Body of pancreas (tissue), 4 donors: ENCODE measurements around the gene ABCD3. TPM values are rescaled to one million over a fixed set of nuclear protein-coding genes. Genes with fewer than 3 reads are reported as not detected.

Experiments
- ATAC-seq: fragments of 150-250 bp; one replicate; pipeline ENCODE4 v1.9.1; 2016
- DNase-seq, 4 donors: peaks; one replicate each; pipeline ENCODE4 v3.0.0-alpha.2; 2019
- H3K27ac ChIP-seq, 4 donors: fragments of 200-600 bp; sonication (generic); 1 replicate in 3 of 4; 2 replicates in 1 of 4; pipeline versions ENCODE4 v1.5.1 to v1.6.1; 2016 to 2019; ENCODE audit warnings: mild to moderate bottlenecking in 1 of 4, mixed read lengths in 1 of 4, moderate library complexity in 1 of 4
- H3K27me3 ChIP-seq, 2 donors: fragments of 200-600 bp; sonication (generic); one replicate each; pipeline ENCODE4 v1.6.0; 2016; ENCODE audit warnings: mild to moderate bottlenecking in 1 of 2
- H3K36me3 ChIP-seq, 2 donors: fragments of 200-600 bp; sonication (generic); replicated peaks in 1 of 2; 2 replicates each; pipeline ENCODE4 v1.5.1; 2016; ENCODE audit warnings: low read depth in 2 of 2; ENCODE audit not compliant: insufficient read depth in 1 of 2
- H3K4me1 ChIP-seq: fragments of 200-600 bp; sonication (generic); one replicate; pipeline ENCODE4 v1.6.0; 2016
- H3K4me3 ChIP-seq, 2 donors: fragments of 200-600 bp; sonication (generic); 1 replicate in 1 of 2; 2 replicates in 1 of 2; pipeline ENCODE4 v1.5.1; 2016 to 2019
- H3K9me3 ChIP-seq, 3 donors: fragments of 200-600 bp; sonication (generic); 1 replicate in 2 of 3; 2 replicates in 1 of 3; pipeline ENCODE4 v1.5.1; 2016
- CTCF ChIP-seq, 7 experiments: fragments of 450-650 bp in 4 of 7; fragments of 200-600 bp in 3 of 7; sonication (generic) in 3 of 7; IDR thresholded peaks; one replicate each; pipeline ENCODE4 v1.5.1; 2016 to 2019; ENCODE audit warnings: antibody characterized with exemption in 7 of 7
- POLR2A ChIP-seq, 3 donors: fragments of 450-650 bp; IDR thresholded peaks; one replicate each; pipeline ENCODE4 v1.6.1; 2016; ENCODE audit warnings: antibody characterized with exemption in 3 of 3, mild to moderate bottlenecking in 2 of 3
- WGBS, 2 donors: methylation state at CpG; one replicate each; pipeline ENCODE4 v1.1.5; 2017; 5-methylcytosine and 5-hydroxymethylcytosine counted together
- intact Hi-C: fragments of 100-400 bp; cut with DNase I; formaldehyde crosslinking; loops from one replicate; pipeline ENCODE4 v1.15.1; 2023
- total RNA-seq, 2 donors: library from RNA; depleted of rRNA; stranded (reverse); fragments of >200 nt; gene quantifications; one replicate each; pipeline ENCODE4 v1.1.0, GENCODE V29; 2016

Gene ABCD3
- total RNA-seq, 2 donors from 2014 or later = 27.4 to 29.8 TPM

GRCh38 chr1:94551449-94551848, 133.3 kb downstream of the ABCD3 start:
- Histone ChIP-seq H3K9me3 (no peaks in the 10 kb centered on the region), H3K27ac (peak overlapping the region in 3 of 4 donors; percentile 55 to 61 (median 60)), H3K27me3 (no peaks in the 10 kb centered on the region), H3K36me3 (no peaks in the 10 kb centered on the region), H3K4me1 (peaks cover 34% of the 10 kb centered on the region), H3K4me3 (no peak overlapping the region)
- DNase-seq (peak in 2 of 4 donors; percentile 24 to 55), ATAC-seq (peak; percentile 63)
- 36 to 43% methylated on average over 6 to 7 of the region's 7 CpGs for WGBS, 2 donors
- TF ChIP-seq CTCF (IDR thresholded peaks at IDR 0.05) (no peak), POLR2A (IDR thresholded peaks at IDR 0.05) (no peak)
- intact Hi-C loops = no loop called here

GRCh38 chr1:94552071-94552586, 133.9 kb downstream of the ABCD3 start:
- ATAC-seq = no peak
- H3K27ac ChIP-seq = peak overlapping the region in 2 of 4 donors; percentile 55 to 60
- TF ChIP-seq POLR2A (IDR thresholded peaks at IDR 0.05) (no peak), CTCF (IDR thresholded peaks at IDR 0.05) (no peak)
- peaks cover 34% of the 10 kb centered on the region for H3K4me1 ChIP-seq
- intact Hi-C loops = no loop called here
- no peaks in the 10 kb centered on the region for H3K9me3 ChIP-seq
- H3K36me3 ChIP-seq = no peaks in the 10 kb centered on the region
- WGBS, 2 donors = 79 to 86% methylated on average over 8 of the region's 8 CpGs
- H3K4me3 ChIP-seq = no peak overlapping the region
- H3K27me3 ChIP-seq = no peaks in the 10 kb centered on the region
- no peak for DNase-seq

GRCh38 chr1:94553323-94553730, 135.1 kb downstream of the ABCD3 start:
- no peak overlapping the region for H3K4me3 ChIP-seq
- DNase-seq = peak in 1 of 4 donors; percentile 19
- TF ChIP-seq CTCF (IDR thresholded peaks at IDR 0.05) = no peak
- no peak for TF ChIP-seq POLR2A (IDR thresholded peaks at IDR 0.05)
- ATAC-seq = no peak
- peaks cover 34% of the 10 kb centered on the region for H3K4me1 ChIP-seq
- no peaks in the 10 kb centered on the region for H3K27me3 ChIP-seq
- no peaks in the 10 kb centered on the region for H3K36me3 ChIP-seq
- intact Hi-C loops = no loop called here
- peak overlapping the region in 1 of 4 donors; percentile 4 for H3K27ac ChIP-seq
- H3K9me3 ChIP-seq = no peaks in the 10 kb centered on the region
- 50 to 57% methylated on average over 5 of the region's 5 CpGs for WGBS, 2 donors

GRCh38 chr1:94553931-94554330, 135.7 kb downstream of the ABCD3 start:
- 76 to 86% methylated on average over 4 of the region's 4 CpGs for WGBS, 2 donors
- no peaks in the 10 kb centered on the region for H3K27me3 ChIP-seq
- intact Hi-C loops = no loop called here
- peaks cover 34% of the 10 kb centered on the region for H3K4me1 ChIP-seq
- no peaks in the 10 kb centered on the region for H3K36me3 ChIP-seq
- no peak overlapping the region for H3K27ac ChIP-seq
- ATAC-seq = no peak
- TF ChIP-seq CTCF (IDR thresholded peaks at IDR 0.05) = no peak
- TF ChIP-seq POLR2A (IDR thresholded peaks at IDR 0.05) = no peak
- DNase-seq = no peak
- H3K9me3 ChIP-seq = no peaks in the 10 kb centered on the region
- no peak overlapping the region for H3K4me3 ChIP-seq

GRCh38 chr1:94554580-94554979, 136.4 kb downstream of the ABCD3 start:
- no peak overlapping the region for H3K4me3 ChIP-seq
- TF ChIP-seq POLR2A (IDR thresholded peaks at IDR 0.05) = no peak
- no peak for TF ChIP-seq CTCF (IDR thresholded peaks at IDR 0.05)
- peaks cover 34% of the 10 kb centered on the region for H3K4me1 ChIP-seq
- WGBS, 2 donors = 88 to 96% methylated on average over 5 of the region's 5 CpGs
- H3K36me3 ChIP-seq = no peaks in the 10 kb centered on the region
- no peaks in the 10 kb centered on the region for H3K27me3 ChIP-seq
- H3K27ac ChIP-seq = no peak overlapping the region
- intact Hi-C loops = no loop called here
- no peak for DNase-seq
- no peak for ATAC-seq
- no peaks in the 10 kb centered on the region for H3K9me3 ChIP-seq
